Measurements from ENCODE around the gene TRMT5. TPM values are rescaled to one million over a fixed set of nuclear protein-coding genes. Genes with fewer than 3 reads are reported as not detected.

Gene TRMT5
- total RNA-seq, 1 experiment from 2014 or later = 23.7 TPM

DNA sequence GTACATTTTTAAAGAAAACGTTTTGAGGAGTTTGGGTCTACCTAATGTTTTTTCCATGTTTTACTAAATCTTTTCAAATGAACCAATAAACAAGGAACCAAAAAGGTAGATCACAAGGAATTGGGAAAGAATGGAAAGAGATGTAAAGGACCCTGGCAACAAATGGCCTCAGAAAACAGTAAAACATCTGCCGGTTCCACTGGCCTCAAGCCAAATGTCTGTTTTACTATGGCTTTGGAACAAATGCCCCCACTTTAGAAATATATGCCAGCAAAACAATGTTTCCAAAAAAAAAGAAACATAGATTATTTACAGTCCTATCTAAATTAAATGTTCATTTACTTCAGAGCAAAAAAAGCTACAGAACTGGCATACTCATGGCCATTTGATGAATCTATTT is 3.0 kb downstream of the TRMT5 start:
- intact Hi-C loops (cut with micrococcal nuclease) = no loop called here
- peaks cover 5 to 16% of the 10 kb centered on the region in 2 experiments; a peak in 3 of 4 replicates for H3K36me3 ChIP-seq (ENCODE audit: control insufficient read depth in 1 of 2, insufficient read depth in 2 of 2, low read length in 2 of 2)

DNA sequence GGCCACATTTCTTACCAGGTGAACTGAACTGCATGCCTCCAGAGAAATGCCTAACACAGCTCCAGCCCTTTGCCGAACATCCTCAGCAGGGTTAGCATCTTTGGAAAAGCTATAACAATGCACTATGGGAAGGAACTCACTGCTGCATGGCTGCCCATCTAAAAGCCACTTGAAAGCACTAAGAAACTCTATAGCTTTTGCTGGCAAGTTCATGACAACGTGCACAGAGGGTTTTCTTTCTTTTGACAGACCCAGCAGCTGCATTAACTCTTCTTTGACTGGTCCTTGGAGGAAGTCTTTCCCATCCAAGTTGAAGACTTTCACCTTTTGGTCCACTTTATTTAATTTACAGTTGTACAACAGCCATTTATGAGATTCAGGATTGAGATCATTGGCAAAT is 5.3 kb downstream of the TRMT5 start:
- ChIA-PET POLR2A (no interaction called here), RAD21 (ENCODE audit: low non-redundant PET in 1 of 2, low total read pairs in 2 of 2, uncharacterized antibody in 2 of 2, unreplicated experiment in 2 of 2) (no interaction called here), CTCF (no interaction called here)
- peaks cover 5 to 16% of the 10 kb centered on the region in 2 experiments; a peak in 3 of 4 replicates for H3K36me3 ChIP-seq (ENCODE audit: control insufficient read depth in 1 of 2, insufficient read depth in 2 of 2, low read length in 2 of 2)
- no peak overlapping the region for H3K4me2 ChIP-seq (ENCODE audit: low read length)
- intact Hi-C loops (cut with micrococcal nuclease) = no loop called here
- H3K27ac ChIP-seq (ENCODE audit: low read depth, low read length) = no peak overlapping the region
- no peaks in the 10 kb centered on the region for H3K9me2 ChIP-seq (ENCODE audit: insufficient read depth)
- no peak for ATAC-seq
- no peak overlapping the region for H3K9ac ChIP-seq (ENCODE audit: low read length)
- H4K20me1 ChIP-seq (ENCODE audit: insufficient read depth) = no peaks in the 10 kb centered on the region
- DNase-seq (ENCODE audit: low read depth, low spot score) = no peak
- no peaks in the 10 kb centered on the region for H3K27me3 ChIP-seq (ENCODE audit: insufficient read depth, low read length)
- peaks cover 45% of the 10 kb centered on the region for H3K79me2 ChIP-seq (ENCODE audit: insufficient read depth, low read length)
- no peak overlapping the region for H3K4me3 ChIP-seq (replicated peaks in 1 of 2; ENCODE audit: low read depth in 1 of 2, low read length in 2 of 2)
- peaks cover 5 to 13% of the 10 kb centered on the region in 2 experiments; a peak in 2 of 4 replicates for H3K4me1 ChIP-seq (ENCODE audit: control insufficient read depth in 1 of 2, insufficient read depth in 2 of 2, low read length in 2 of 2)
- BruUV-seq (replicated peaks) = no TSS peak
- H2AFZ ChIP-seq (ENCODE audit: low read depth, low read length, poor library complexity, severe bottlenecking) = no peak overlapping the region
- TF ChIP-seq SIN3A (IDR thresholded peaks at IDR 0.05; ENCODE audit: low read depth) (no peak), YY1 (IDR thresholded peaks at IDR 0.05; ENCODE audit: extremely low read depth, insufficient replicate concordance, low read depth, low read length) (no peak), POLR2A (IDR thresholded peaks at IDR 0.05; ENCODE audit: borderline replicate concordance, extremely low read depth, insufficient read depth, insufficient read length) (no peak)
- TF ChIP-seq, protein P1, sequence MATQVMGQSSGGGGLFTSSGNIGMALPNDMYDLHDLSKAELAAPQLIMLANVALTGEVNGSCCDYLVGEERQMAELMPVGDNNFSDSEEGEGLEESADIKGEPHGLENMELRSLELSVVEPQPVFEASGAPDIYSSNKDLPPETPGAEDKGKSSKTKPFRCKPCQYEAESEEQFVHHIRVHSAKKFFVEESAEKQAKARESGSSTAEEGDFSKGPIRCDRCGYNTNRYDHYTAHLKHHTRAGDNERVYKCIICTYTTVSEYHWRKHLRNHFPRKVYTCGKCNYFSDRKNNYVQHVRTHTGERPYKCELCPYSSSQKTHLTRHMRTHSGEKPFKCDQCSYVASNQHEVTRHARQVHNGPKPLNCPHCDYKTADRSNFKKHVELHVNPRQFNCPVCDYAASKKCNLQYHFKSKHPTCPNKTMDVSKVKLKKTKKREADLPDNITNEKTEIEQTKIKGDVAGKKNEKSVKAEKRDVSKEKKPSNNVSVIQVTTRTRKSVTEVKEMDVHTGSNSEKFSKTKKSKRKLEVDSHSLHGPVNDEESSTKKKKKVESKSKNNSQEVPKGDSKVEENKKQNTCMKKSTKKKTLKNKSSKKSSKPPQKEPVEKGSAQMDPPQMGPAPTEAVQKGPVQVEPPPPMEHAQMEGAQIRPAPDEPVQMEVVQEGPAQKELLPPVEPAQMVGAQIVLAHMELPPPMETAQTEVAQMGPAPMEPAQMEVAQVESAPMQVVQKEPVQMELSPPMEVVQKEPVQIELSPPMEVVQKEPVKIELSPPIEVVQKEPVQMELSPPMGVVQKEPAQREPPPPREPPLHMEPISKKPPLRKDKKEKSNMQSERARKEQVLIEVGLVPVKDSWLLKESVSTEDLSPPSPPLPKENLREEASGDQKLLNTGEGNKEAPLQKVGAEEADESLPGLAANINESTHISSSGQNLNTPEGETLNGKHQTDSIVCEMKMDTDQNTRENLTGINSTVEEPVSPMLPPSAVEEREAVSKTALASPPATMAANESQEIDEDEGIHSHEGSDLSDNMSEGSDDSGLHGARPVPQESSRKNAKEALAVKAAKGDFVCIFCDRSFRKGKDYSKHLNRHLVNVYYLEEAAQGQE (IDR thresholded peaks at IDR 0.05; ENCODE audit: low read depth) = no peak
- H3K9me3 ChIP-seq (ENCODE audit: control insufficient read depth in 1 of 2, insufficient read depth in 1 of 2, low read depth in 1 of 2, low read length in 2 of 2) = no peaks in the 10 kb centered on the region

More for the DNA sequence above, 3.0 kb downstream of the TRMT5 start:
- Histone ChIP-seq H3K27me3 (ENCODE audit: insufficient read depth, low read length) (no peaks in the 10 kb centered on the region), H3K9me2 (ENCODE audit: insufficient read depth) (no peaks in the 10 kb centered on the region), H4K20me1 (ENCODE audit: insufficient read depth) (no peaks in the 10 kb centered on the region), H2AFZ (ENCODE audit: low read depth, low read length, poor library complexity, severe bottlenecking) (no peak overlapping the region), H3K4me1 (ENCODE audit: control insufficient read depth in 1 of 2, insufficient read depth in 2 of 2, low read length in 2 of 2) (peaks cover 5 to 21% of the 10 kb centered on the region in 2 experiments; a peak in 3 of 4 replicates), H3K27ac (ENCODE audit: low read depth, low read length) (no peak overlapping the region), H3K4me3 (replicated peaks in 1 of 2; ENCODE audit: low read depth in 1 of 2, low read length in 2 of 2) (no peak overlapping the region), H3K4me2 (ENCODE audit: low read length) (no peak overlapping the region), H3K9me3 (ENCODE audit: control insufficient read depth in 1 of 2, insufficient read depth in 1 of 2, low read depth in 1 of 2, low read length in 2 of 2) (no peaks in the 10 kb centered on the region), H3K79me2 (ENCODE audit: insufficient read depth, low read length) (peaks cover 61% of the 10 kb centered on the region), H3K9ac (ENCODE audit: low read length) (no peak overlapping the region)
- RAD21 ChIA-PET (ENCODE audit: low non-redundant PET in 1 of 2, low total read pairs in 2 of 2, uncharacterized antibody in 2 of 2, unreplicated experiment in 2 of 2) = no interaction called here
- no peak for DNase-seq (ENCODE audit: low read depth, low spot score)
- TF ChIP-seq RAD21 (IDR thresholded peaks at IDR 0.05; ENCODE audit: low read depth) = no peak
- TF ChIP-seq, protein P2, sequence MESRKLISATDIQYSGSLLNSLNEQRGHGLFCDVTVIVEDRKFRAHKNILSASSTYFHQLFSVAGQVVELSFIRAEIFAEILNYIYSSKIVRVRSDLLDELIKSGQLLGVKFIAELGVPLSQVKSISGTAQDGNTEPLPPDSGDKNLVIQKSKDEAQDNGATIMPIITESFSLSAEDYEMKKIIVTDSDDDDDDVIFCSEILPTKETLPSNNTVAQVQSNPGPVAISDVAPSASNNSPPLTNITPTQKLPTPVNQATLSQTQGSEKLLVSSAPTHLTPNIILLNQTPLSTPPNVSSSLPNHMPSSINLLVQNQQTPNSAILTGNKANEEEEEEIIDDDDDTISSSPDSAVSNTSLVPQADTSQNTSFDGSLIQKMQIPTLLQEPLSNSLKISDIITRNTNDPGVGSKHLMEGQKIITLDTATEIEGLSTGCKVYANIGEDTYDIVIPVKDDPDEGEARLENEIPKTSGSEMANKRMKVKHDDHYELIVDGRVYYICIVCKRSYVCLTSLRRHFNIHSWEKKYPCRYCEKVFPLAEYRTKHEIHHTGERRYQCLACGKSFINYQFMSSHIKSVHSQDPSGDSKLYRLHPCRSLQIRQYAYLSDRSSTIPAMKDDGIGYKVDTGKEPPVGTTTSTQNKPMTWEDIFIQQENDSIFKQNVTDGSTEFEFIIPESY (IDR thresholded peaks at IDR 0.05; ENCODE audit: extremely low read depth, insufficient replicate concordance, low read length) = no peak
- no peak for TF ChIP-seq EGR1 (IDR thresholded peaks at IDR 0.05; ENCODE audit: low read depth)
- TF ChIP-seq FOSL1 (IDR thresholded peaks at IDR 0.05; ENCODE audit: low read depth) = no peak
- TF ChIP-seq EZH2 (IDR thresholded peaks at IDR 0.05) = no peak
- TF ChIP-seq SRF (IDR thresholded peaks at IDR 0.05; ENCODE audit: low read depth) = no peak
- BruUV-seq (replicated peaks) = no TSS peak
- POLR2A ChIA-PET = no interaction called here
- CTCF ChIA-PET = interaction anchor here (1.8 kb wide), 1 partner anchor 276 kb away, joined by 5 read pairs; no protein-coding TSS in a partner anchor
- no peak for ATAC-seq
